HEK293T (cell line): Measurements from ENCODE around the gene SMDT1.
A peak's percentile ranks its signal among the peaks of the same experiment; 100 is the strongest.
"Not testable (repeated sequence)": the region's sequence is repeated elsewhere in the genome, so short reads cannot be mapped to it uniquely, and the experiment has no call there.

Experiments used
- CTCF ChIA-PET: fragments of 350-600 bp; formaldehyde crosslinking; extraction: SDS; loops from one replicate; lab custom pipeline; 2021; ENCODE audit warnings: antibody characterized with exemption, inconsistent platforms; lab: Yijun Ruan, JAX
- POLR2A ChIA-PET: fragments of 350-600 bp; formaldehyde crosslinking; extraction: SDS; loops from one replicate; lab custom pipeline; 2020; ENCODE audit warnings: antibody characterized with exemption, inconsistent platforms; lab: Yijun Ruan, JAX
- DNase-seq: peaks from one replicate; pipeline ENCODE4 v3.0.0; 2012; ENCODE audit warnings: mixed read lengths; ENCODE audit errors: extremely low spot score
- ARNT ChIP-seq: fragments of 450-650 bp; IDR thresholded peaks from 2 replicates; pipeline ENCODE4 v1.6.1; 2017; ENCODE audit warnings: mild to moderate bottlenecking
- BHLHE40 ChIP-seq: fragments of 450-650 bp; IDR thresholded peaks from 2 replicates; pipeline ENCODE4 v1.6.1; 2016; ENCODE audit warnings: mild to moderate bottlenecking, moderate library complexity, borderline replicate concordance
- CTBP1 ChIP-seq: fragments of 450-650 bp; IDR thresholded peaks from 2 replicates; pipeline ENCODE4 v1.6.1; 2016; ENCODE audit warnings: borderline replicate concordance
- ELF4 ChIP-seq: fragments of 450-650 bp; IDR thresholded peaks from 2 replicates; pipeline ENCODE4 v1.6.1; 2017; ENCODE audit warnings: antibody characterized with exemption
- FOXA1 ChIP-seq: fragments of 450-650 bp; IDR thresholded peaks from 2 replicates; pipeline ENCODE4 v1.6.1; 2016; ENCODE audit warnings: mild to moderate bottlenecking
- FOXK2 ChIP-seq: fragments of 450-650 bp; IDR thresholded peaks from 2 replicates; pipeline ENCODE4 v1.6.1; 2016; ENCODE audit warnings: mild to moderate bottlenecking
- FOXM1 ChIP-seq: fragments of 450-650 bp; IDR thresholded peaks from 2 replicates; pipeline ENCODE4 v1.6.1; 2017; ENCODE audit warnings: mild to moderate bottlenecking, borderline replicate concordance
- HDGF ChIP-seq: fragments of 450-650 bp; IDR thresholded peaks from 2 replicates; pipeline ENCODE4 v1.6.1; 2017; ENCODE audit warnings: antibody characterized with exemption, borderline replicate concordance
- L3MBTL2 ChIP-seq: fragments of 450-650 bp; conservative IDR thresholded peaks from 2 replicates; pipeline ENCODE4 v1.6.1; 2016; ENCODE audit warnings: mild to moderate bottlenecking
- LEF1 ChIP-seq: fragments of 450-650 bp; IDR thresholded peaks from 2 replicates; pipeline ENCODE4 v1.6.1; 2017; ENCODE audit warnings: mild to moderate bottlenecking, borderline replicate concordance
- NFRKB ChIP-seq: fragments of 450-650 bp; IDR thresholded peaks from 2 replicates; pipeline ENCODE4 v1.6.1; 2016; ENCODE audit warnings: mild to moderate bottlenecking, moderate library complexity
- SP1 ChIP-seq: fragments of 450-650 bp; IDR thresholded peaks from 2 replicates; pipeline ENCODE4 v1.6.1; 2017
- SUZ12 ChIP-seq: fragments of 450-650 bp; IDR thresholded peaks from 2 replicates; pipeline ENCODE4 v1.6.1; 2016; ENCODE audit warnings: mild to moderate bottlenecking
- TARDBP ChIP-seq: fragments of 450-650 bp; IDR thresholded peaks from 2 replicates; pipeline ENCODE4 v1.6.1; 2016
- ZNF384 ChIP-seq: fragments of 450-650 bp; IDR thresholded peaks from 2 replicates; pipeline ENCODE4 v1.6.1; 2016
- TF ChIP-seq, protein P1 (sequence below): fragments of 450-650 bp; IDR thresholded peaks from 2 replicates; pipeline ENCODE4 v1.6.1; 2016

Gene SMDT1

GRCh38 chr22:42108848-42109247 lies 29.3 kb downstream of the SMDT1 start:
- POLR2A ChIA-PET: no interaction called here

DNA sequence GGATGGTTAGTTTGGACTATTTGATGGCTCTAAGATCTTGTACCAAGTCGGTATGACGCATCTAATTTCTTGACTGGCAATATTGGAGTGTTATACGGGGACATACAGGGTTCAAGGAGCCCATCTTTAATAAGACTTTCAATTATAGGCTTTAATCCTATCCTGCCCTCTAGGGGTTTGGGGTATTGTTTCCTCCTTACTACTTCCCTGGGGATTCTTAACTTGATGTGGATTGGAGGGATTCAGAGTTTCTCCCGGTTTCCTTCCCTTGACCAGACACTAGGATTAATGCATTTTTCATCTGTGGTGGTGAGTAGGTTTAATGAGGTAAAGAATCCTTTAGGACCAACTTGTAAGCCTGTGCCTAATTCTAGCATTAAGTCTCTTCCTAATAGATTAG lies 32.3 kb downstream of the SMDT1 start:
- CTCF ChIA-PET: interaction anchor here (1.7 kb wide), 1 partner anchor 149 kb away, joined by 3 read pairs; no protein-coding TSS in a partner anchor
- no peak for DNase-seq
- TF ChIP-seq FOXA1: no peak
- TF ChIP-seq CTBP1: no peak
- POLR2A ChIA-PET: no interaction called here

More at GRCh38 chr22:42108848-42109247, 29.3 kb downstream of the SMDT1 start:
- no peak for DNase-seq
- TF ChIP-seq FOXM1: no peak
- no peak for TF ChIP-seq TARDBP
- TF ChIP-seq FOXA1: no peak
- no peak for TF ChIP-seq HDGF
- TF ChIP-seq FOXK2: no peak
- no peak for TF ChIP-seq ZNF384
- TF ChIP-seq ARNT: no peak
- no peak for TF ChIP-seq L3MBTL2
- CTCF ChIA-PET: no interaction called here

- peak; percentile 22 for DNase-seq
- ChIA-PET CTCF (interaction anchor here (0.6 to 1.7 kb wide), 9 partner anchors 22 to 1441 kb away, joined by 3 to 13 read pairs (median 4); partner anchors contain the start of genes NDUFA6 and SEPTIN3), POLR2A (interaction anchor here (1.0 kb wide), 1 partner anchor 22 kb away, joined by 6 read pairs; the partner anchor contains the start of gene NDUFA6)
Observed at GRCh38 chr22:42112793-42113192, 33.3 kb downstream of the SMDT1 start.

- POLR2A ChIA-PET: no interaction called here
- peak; percentile 23 for DNase-seq
- CTCF ChIA-PET: no interaction called here
- TF ChIP-seq L3MBTL2: no peak
- TF ChIP-seq ARNT: no peak
- TF ChIP-seq SUZ12: no peak
- no peak for TF ChIP-seq FOXK2
- no peak for TF ChIP-seq LEF1
- no peak for TF ChIP-seq ELF4
- TF ChIP-seq, protein P1, sequence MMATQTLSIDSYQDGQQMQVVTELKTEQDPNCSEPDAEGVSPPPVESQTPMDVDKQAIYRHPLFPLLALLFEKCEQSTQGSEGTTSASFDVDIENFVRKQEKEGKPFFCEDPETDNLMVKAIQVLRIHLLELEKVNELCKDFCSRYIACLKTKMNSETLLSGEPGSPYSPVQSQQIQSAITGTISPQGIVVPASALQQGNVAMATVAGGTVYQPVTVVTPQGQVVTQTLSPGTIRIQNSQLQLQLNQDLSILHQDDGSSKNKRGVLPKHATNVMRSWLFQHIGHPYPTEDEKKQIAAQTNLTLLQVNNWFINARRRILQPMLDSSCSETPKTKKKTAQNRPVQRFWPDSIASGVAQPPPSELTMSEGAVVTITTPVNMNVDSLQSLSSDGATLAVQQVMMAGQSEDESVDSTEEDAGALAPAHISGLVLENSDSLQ: no peak
- no peak for TF ChIP-seq TARDBP
- no peak for TF ChIP-seq NFRKB
- no peak for TF ChIP-seq BHLHE40
- TF ChIP-seq FOXA1: no peak
- no peak for TF ChIP-seq FOXM1
- no peak for TF ChIP-seq SP1
- no peak for TF ChIP-seq HDGF
Observed at GRCh38 chr22:42114721-42115120, 35.2 kb downstream of the SMDT1 start.

GRCh38 chr22:42115420-42115830 lies 35.9 kb downstream of the SMDT1 start:
- DNase-seq, POLR2A ChIA-PET, CTCF ChIA-PET: not testable (repeated sequence)

GRCh38 chr22:42116848-42117424 lies 37.4 kb downstream of the SMDT1 start:
- TF ChIP-seq ELF4: no peak
- TF ChIP-seq, protein P1: peak; percentile 15; the same call in 1 of the 2 replicates
- DNase-seq: no peak
- ChIA-PET CTCF (interaction anchor here (0.5 to 1.1 kb wide), 4 partner anchors 133 to 322 kb away, joined by 3 read pairs; partner anchors contain the start of gene CENPM), POLR2A (interaction anchor here (0.6 kb wide), 1 partner anchor 52 kb away, joined by 3 read pairs; no protein-coding TSS in a partner anchor)

DNA sequence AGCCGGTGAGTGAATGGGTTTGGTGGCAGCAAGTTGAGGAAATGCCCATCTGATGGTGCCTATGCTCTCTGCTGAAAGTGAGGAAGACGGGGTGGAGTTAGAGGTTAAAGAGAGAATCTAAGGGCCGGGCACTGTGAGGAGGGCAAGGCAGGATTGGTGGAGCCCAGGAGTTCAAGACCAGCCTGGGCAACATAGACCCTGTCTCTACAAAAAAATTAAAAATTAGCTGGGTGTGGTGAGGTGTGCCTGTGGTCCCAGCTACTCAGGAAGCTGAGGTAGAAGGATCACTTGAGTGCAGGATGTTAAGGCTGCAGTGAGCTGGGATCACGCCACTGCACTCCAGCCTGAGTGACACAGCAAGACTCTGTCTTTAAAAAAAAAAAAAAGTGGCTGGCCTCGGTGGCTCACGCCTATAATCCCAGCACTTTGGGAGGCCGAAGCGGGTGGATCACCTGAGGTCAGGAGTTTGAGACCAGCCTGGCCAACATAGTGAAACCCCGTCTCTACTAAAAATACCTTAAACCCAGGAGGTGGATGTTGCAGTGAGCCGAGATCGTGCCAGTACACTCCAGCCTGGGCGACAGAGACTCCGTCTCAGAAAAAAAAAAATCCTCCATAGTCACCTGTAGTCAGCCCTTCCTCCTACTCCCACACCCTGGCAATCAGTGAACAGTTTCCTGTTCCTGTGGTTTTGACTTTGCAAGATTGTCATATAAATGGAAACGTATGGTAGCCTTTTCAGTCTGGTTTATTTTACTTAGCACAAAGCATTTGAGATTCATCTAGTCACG lies 40.9 kb downstream of the SMDT1 start:
- CTCF ChIA-PET: interaction anchor here (0.5 kb wide), 1 partner anchor 1641 kb away, joined by 4 read pairs; no protein-coding TSS in a partner anchor
- DNase-seq, POLR2A ChIA-PET: not testable (repeated sequence)

DNA sequence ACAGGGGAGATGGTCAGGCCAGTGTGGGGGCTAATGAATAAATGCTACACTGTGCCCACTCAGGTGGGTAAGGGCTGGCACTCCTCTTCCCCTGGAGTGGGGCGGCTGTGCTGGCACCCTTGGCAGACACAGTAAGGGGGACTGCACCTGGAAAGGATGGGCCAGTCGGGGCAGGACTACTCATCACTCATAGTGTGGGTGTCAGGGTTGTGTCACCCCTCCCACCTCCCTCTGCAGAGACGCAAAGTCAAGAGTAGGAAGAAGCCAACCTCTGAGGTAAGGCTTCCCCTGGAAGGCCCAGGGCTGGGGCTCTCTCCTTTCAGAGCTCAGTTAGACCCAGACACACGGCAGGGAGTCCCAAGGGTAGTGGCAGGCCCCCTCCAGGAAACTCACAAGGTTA lies 44.0 kb downstream of the SMDT1 start:
- CTCF ChIA-PET, DNase-seq, POLR2A ChIA-PET: not testable (repeated sequence)
